AG04449 (cell line): ENCODE data around the gene LOXL3.

Source experiments
- CTCF ChIA-PET: fragments of 350-600 bp; formaldehyde crosslinking; extraction: SDS; loops from one replicate; lab custom pipeline; 2021; ENCODE audit warnings: antibody characterized with exemption; lab: Yijun Ruan, JAX
- POLR2A ChIA-PET: fragments of 400-600, 350-600 bp; formaldehyde crosslinking; extraction: SDS; loops from one replicate; lab custom pipeline; 2020; ENCODE audit warnings: antibody characterized with exemption, inconsistent platforms; lab: Yijun Ruan, JAX
- DNase-seq: peaks from one replicate; pipeline ENCODE4 v3.0.0-alpha.2; 2010; ENCODE audit warnings: low read depth, low spot score
- H3K4me3 ChIP-seq: 2 replicates; pipeline ENCODE4 v1.5.1; 2011; ENCODE audit warnings: low read depth, mild to moderate bottlenecking, control low read depth, low read length
- CTCF ChIP-seq: IDR thresholded peaks from one replicate; pipeline ENCODE4 v1.5.1; 2011; ENCODE audit warnings: mild to moderate bottlenecking, moderate library complexity, low read length, control low read depth, inconsistent platforms; ENCODE audit not compliant: insufficient read depth; ENCODE audit errors: missing control alignments

The LOXL3 gene

GRCh38 chr2:74496997-74497776 lies 56.6 kb downstream of the LOXL3 start:
- TF ChIP-seq CTCF = no peak
- POLR2A ChIA-PET = interaction anchor here (1.2 kb wide), 1 partner anchor 25 kb away, joined by 4 read pairs; the partner anchor contains the start of gene MRPL53
- DNase-seq = no peak
- CTCF ChIA-PET = interaction anchor here (1.5 to 13.6 kb wide), 3 partner anchors 11 to 90 kb away, joined by 3 to 202 read pairs (median 29); partner anchors contain the start of genes CCDC142, PCGF1 and TTC31
- no peak overlapping the region for H3K4me3 ChIP-seq

GRCh38 chr2:74495440-74495839 lies 58.3 kb downstream of the LOXL3 start:
- no peak for TF ChIP-seq CTCF
- no peak overlapping the region for H3K4me3 ChIP-seq
- DNase-seq = no peak
- ChIA-PET POLR2A (no interaction called here), CTCF (interaction anchor here (2.1 kb wide), 1 partner anchor 12 kb away, joined by 6 read pairs; the partner anchor contains the start of genes CCDC142 and TTC31)

GRCh38 chr2:74493546-74493945 lies 60.2 kb downstream of the LOXL3 start:
- POLR2A ChIA-PET = interaction anchor here (0.9 to 1.1 kb wide), 2 partner anchors 13 to 21 kb away, joined by 3 read pairs; partner anchors contain the start of genes MRPL53 and PCGF1
- no peak overlapping the region for H3K4me3 ChIP-seq

GRCh38 chr2:74491648-74492544 lies 61.8 kb downstream of the LOXL3 start:
- ChIA-PET POLR2A (no interaction called here), CTCF (interaction anchor here (2.7 to 15.3 kb wide), 2 partner anchors 8 to 92 kb away, joined by 22 to 401 read pairs; partner anchors contain the start of genes CCDC142 and TTC31)
- DNase-seq = no peak
- H3K4me3 ChIP-seq = no peak overlapping the region
- no peak for TF ChIP-seq CTCF

More at GRCh38 chr2:74493546-74493945, 60.2 kb downstream of the LOXL3 start:
- DNase-seq = no peak
- CTCF ChIA-PET = interaction anchor here (0.7 to 15.3 kb wide), 4 partner anchors 8 to 90 kb away, joined by 3 to 401 read pairs (median 12); partner anchors contain the start of genes CCDC142 and TTC31
- TF ChIP-seq CTCF = no peak

GRCh38 chr2:74489906-74490305 lies 63.8 kb downstream of the LOXL3 start:
- POLR2A ChIA-PET = interaction anchor here (1.1 kb wide), 1 partner anchor 9 kb away, joined by 3 read pairs; no protein-coding TSS in a partner anchor
- CTCF ChIA-PET = interaction anchor here (0.8 to 15.3 kb wide), 5 partner anchors 9 to 98 kb away, joined by 3 to 401 read pairs (median 3); no protein-coding TSS in a partner anchor
- no peak for DNase-seq
- no peak overlapping the region for H3K4me3 ChIP-seq
- no peak for TF ChIP-seq CTCF
